Calu3 (cell line): Measurements from ENCODE around the gene ARHGEF10L. TPM values are rescaled to one million over a fixed set of nuclear protein-coding genes. Genes with fewer than 3 reads are reported as not detected.

Source experiments
- BruUV-seq: library from RNA; stranded (reverse); fragments of 400-500 nt; replicated peaks from 2 replicates; lab custom pipeline; 2021; lab: Mats Ljungman, UMichigan
- CTCF ChIA-PET: fragments of 300-600 bp; sonication (Branson Sonifier 250); formaldehyde crosslinking; loops from one replicate; lab custom pipeline; 2022; ENCODE audit warnings: antibody characterized with exemption; lab: Charles Lee
- DNase-seq: peaks from one replicate; pipeline ENCODE4 v3.0.0; 2022
- H3K27ac Mint-ChIP-seq: one replicate; pipeline ENCODE4 v1.8.0; 2022; ENCODE audit warnings: mixed read lengths; ENCODE audit not compliant: unreplicated experiment
- H3K27me3 Mint-ChIP-seq: one replicate; pipeline ENCODE4 v1.8.0; 2022; ENCODE audit warnings: mixed read lengths; ENCODE audit not compliant: unreplicated experiment
- H3K36me3 Mint-ChIP-seq: one replicate; pipeline ENCODE4 v1.8.0; 2022; ENCODE audit warnings: mild to moderate bottlenecking, moderate library complexity, mixed read lengths; ENCODE audit not compliant: insufficient read depth, unreplicated experiment
- H3K4me1 Mint-ChIP-seq: one replicate; pipeline ENCODE4 v1.8.0; 2022; ENCODE audit warnings: mild to moderate bottlenecking, low read depth, mixed read lengths; ENCODE audit not compliant: unreplicated experiment
- H3K4me3 Mint-ChIP-seq: one replicate; pipeline ENCODE4 v1.8.0; 2022; ENCODE audit warnings: mild to moderate bottlenecking, low read depth, moderate library complexity, mixed read lengths; ENCODE audit not compliant: unreplicated experiment
- H3K9me3 Mint-ChIP-seq: one replicate; pipeline ENCODE4 v1.8.0; 2022; ENCODE audit warnings: low read depth, mixed read lengths; ENCODE audit not compliant: unreplicated experiment
- intact Hi-C: fragments of 100-400 bp; cut with micrococcal nuclease; formaldehyde crosslinking; loops from one replicate; pipeline ENCODE4 v1.10.0; 2022; ENCODE audit not compliant: unreplicated experiment
- total RNA-seq: library from RNA; stranded (reverse); gene quantifications from 2 replicates; pipeline ENCODE4 v1.2.3, GENCODE V29; 2022
- TF ChIP-seq, protein P1 (sequence below): fragments of 200-600 bp; IDR thresholded peaks from one replicate; pipeline ENCODE4 v1.8.0; 2022; ENCODE audit warnings: antibody characterized with exemption; ENCODE audit not compliant: unreplicated experiment

ARHGEF10L gene
- total RNA-seq, 1 experiment from 2014 or later: 20.1 TPM

GRCh38 chr1:17725811-17726582 lies 186.5 kb downstream of the ARHGEF10L start:
- H3K27ac Mint-ChIP-seq: no peak overlapping the region
- no TSS peak for BruUV-seq

DNA sequence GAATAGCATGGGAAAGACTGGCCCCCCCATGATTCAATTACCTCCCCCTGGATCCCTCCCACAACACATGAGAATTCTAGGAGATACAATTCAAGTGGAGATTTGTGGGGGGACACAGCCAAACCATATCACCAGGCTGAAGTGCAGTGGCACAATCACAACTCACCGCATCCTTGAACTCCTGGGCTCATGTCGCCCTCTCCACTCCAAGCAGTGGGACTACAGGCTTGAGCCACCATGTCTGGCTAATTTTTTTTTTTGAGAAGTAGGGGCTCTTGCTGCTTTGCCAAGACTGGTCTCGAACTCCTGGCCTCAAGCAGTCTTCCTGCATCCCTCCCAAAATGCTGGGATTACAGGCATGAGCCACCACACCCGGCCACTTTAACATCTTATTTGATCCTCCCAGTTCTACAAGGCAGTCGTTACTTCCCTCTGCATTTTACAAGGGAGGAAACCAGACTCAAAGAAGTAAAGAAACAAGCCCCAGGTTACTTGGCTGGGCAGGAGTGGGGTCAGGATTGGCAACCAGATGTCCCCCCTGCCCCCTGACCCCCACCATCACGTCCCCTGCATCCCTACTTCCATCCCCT lies 188.7 kb downstream of the ARHGEF10L start:
- CTCF ChIA-PET: no interaction called here
- no peak for DNase-seq
- Mint-ChIP-seq H3K4me1 (no peaks in the 10 kb centered on the region), H3K4me3 (no peak overlapping the region), H3K9me3 (no peaks in the 10 kb centered on the region), H3K27me3 (peaks cover 59% of the 10 kb centered on the region), H3K36me3 (no peaks in the 10 kb centered on the region), H3K27ac (no peak overlapping the region)
- BruUV-seq: no TSS peak
- TF ChIP-seq, protein P1, sequence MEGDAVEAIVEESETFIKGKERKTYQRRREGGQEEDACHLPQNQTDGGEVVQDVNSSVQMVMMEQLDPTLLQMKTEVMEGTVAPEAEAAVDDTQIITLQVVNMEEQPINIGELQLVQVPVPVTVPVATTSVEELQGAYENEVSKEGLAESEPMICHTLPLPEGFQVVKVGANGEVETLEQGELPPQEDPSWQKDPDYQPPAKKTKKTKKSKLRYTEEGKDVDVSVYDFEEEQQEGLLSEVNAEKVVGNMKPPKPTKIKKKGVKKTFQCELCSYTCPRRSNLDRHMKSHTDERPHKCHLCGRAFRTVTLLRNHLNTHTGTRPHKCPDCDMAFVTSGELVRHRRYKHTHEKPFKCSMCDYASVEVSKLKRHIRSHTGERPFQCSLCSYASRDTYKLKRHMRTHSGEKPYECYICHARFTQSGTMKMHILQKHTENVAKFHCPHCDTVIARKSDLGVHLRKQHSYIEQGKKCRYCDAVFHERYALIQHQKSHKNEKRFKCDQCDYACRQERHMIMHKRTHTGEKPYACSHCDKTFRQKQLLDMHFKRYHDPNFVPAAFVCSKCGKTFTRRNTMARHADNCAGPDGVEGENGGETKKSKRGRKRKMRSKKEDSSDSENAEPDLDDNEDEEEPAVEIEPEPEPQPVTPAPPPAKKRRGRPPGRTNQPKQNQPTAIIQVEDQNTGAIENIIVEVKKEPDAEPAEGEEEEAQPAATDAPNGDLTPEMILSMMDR: no peak
- intact Hi-C loops: no loop called here

More at GRCh38 chr1:17725811-17726582, 186.5 kb downstream of the ARHGEF10L start:
- intact Hi-C loops: no loop called here
- Mint-ChIP-seq H3K9me3 (no peaks in the 10 kb centered on the region), H3K36me3 (no peaks in the 10 kb centered on the region), H3K27me3 (peaks cover 63% of the 10 kb centered on the region), H3K4me1 (no peaks in the 10 kb centered on the region), H3K4me3 (no peak overlapping the region)
- TF ChIP-seq, protein P1: no peak
- DNase-seq: no peak
- CTCF ChIA-PET: interaction anchor here (0.6 kb wide), 1 partner anchor 90 kb away, joined by 3 read pairs; no protein-coding TSS in a partner anchor

- BruUV-seq: no TSS peak
- TF ChIP-seq, protein P1: no peak
- Mint-ChIP-seq H3K27me3 (peaks cover 52% of the 10 kb centered on the region), H3K27ac (no peak overlapping the region), H3K36me3 (no peaks in the 10 kb centered on the region), H3K9me3 (no peaks in the 10 kb centered on the region), H3K4me1 (no peaks in the 10 kb centered on the region), H3K4me3 (no peak overlapping the region)
- CTCF ChIA-PET: no interaction called here
- no peak for DNase-seq
- intact Hi-C loops: no loop called here
These were observed 189.8 kb downstream of the ARHGEF10L start for GRCh38 chr1:17729248-17729647.

GRCh38 chr1:17729909-17730308 lies 190.4 kb downstream of the ARHGEF10L start:
- Mint-ChIP-seq H3K4me3 (no peak overlapping the region), H3K9me3 (no peaks in the 10 kb centered on the region), H3K27ac (no peak overlapping the region), H3K27me3 (peaks cover 52% of the 10 kb centered on the region), H3K36me3 (no peaks in the 10 kb centered on the region), H3K4me1 (no peaks in the 10 kb centered on the region)
- TF ChIP-seq, protein P1: no peak
- CTCF ChIA-PET: no interaction called here
- DNase-seq: no peak
- BruUV-seq: no TSS peak
- intact Hi-C loops: no loop called here
